Right atrium auricular region (tissue), 2 donors: ENCODE data around the gene CDK14. TPM values are rescaled to one million over a fixed set of nuclear protein-coding genes. Genes with fewer than 3 reads are reported as not detected.
"Not testable (repeated sequence)": the region's sequence is repeated elsewhere in the genome, so short reads cannot be mapped to it uniquely, and the experiment has no call there.

ENCODE experiments used
- DNase-seq: peaks from one replicate; pipeline ENCODE4 v3.0.0-alpha.2; 2019; ENCODE audit warnings: low spot score
- H3K27ac ChIP-seq, 2 donors: fragments of 200-600 bp; sonication (generic); 1 replicate in 1 of 2; 2 replicates in 1 of 2; pipeline ENCODE4 v1.5.1; 2016 to 2019
- H3K27me3 ChIP-seq, 2 donors: fragments of 200-600 bp; sonication (generic); one replicate each; pipeline versions ENCODE4 v1.5.1 to v1.6.0; 2017 to 2019
- H3K36me3 ChIP-seq: fragments of 200-600 bp; sonication (generic); one replicate; pipeline ENCODE4 v1.5.1; 2016
- H3K4me1 ChIP-seq, 2 donors: fragments of 200-600 bp; sonication (generic); one replicate each; pipeline versions ENCODE4 v1.5.1 to v1.6.0; 2017 to 2019
- H3K4me3 ChIP-seq, 2 donors: fragments of 200-600 bp; sonication (generic); 1 replicate in 1 of 2; 2 replicates in 1 of 2; pipeline ENCODE4 v1.5.1; 2017 to 2019; ENCODE audit warnings: mild to moderate bottlenecking in 1 of 2, moderate library complexity in 1 of 2
- H3K9me3 ChIP-seq, 2 donors: fragments of 200-600 bp; sonication (generic); one replicate each; pipeline ENCODE4 v1.5.1; 2019
- CTCF ChIP-seq, 2 donors: fragments of 200-600 bp; sonication (generic); IDR thresholded peaks; one replicate each; pipeline ENCODE4 v1.5.1; 2019; ENCODE audit warnings: antibody characterized with exemption in 2 of 2
- total RNA-seq, 2 donors: library from RNA; depleted of rRNA; stranded (reverse); fragments of >200 nt; gene quantifications; one replicate each; pipeline ENCODE4 v1.1.0, GENCODE V29; 2016

The CDK14 gene
- total RNA-seq, 2 donors from 2014 or later = 21.5 to 37.9 TPM

DNA sequence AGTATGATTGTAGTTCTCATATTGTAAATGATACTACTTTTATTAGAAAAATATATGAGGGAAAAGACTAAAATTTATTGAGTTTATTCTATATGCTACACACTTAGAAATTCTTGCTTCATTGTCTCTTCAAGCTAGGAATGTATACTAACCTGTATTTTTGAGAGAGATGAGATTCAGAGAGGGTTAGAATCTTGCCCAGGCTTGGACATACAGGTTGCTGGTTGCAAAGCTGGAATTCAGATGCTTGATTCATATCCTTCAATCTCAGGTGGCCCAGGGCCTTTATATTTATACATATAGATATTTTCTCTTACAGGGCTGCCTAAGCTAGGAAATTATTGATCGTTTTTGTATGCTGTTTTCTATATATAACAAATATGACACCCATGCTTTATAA is 324.2 kb downstream of the CDK14 start:
- Histone ChIP-seq H3K36me3 (no peaks in the 10 kb centered on the region), H3K27ac (no peak overlapping the region), H3K4me3 (no peak overlapping the region), H3K27me3 (no peaks in the 10 kb centered on the region), H3K9me3 (no peaks in the 10 kb centered on the region), H3K4me1 (no peaks in the 10 kb centered on the region)
- TF ChIP-seq CTCF (IDR thresholded peaks at IDR 0.05) = no peak
- DNase-seq = no peak

DNA sequence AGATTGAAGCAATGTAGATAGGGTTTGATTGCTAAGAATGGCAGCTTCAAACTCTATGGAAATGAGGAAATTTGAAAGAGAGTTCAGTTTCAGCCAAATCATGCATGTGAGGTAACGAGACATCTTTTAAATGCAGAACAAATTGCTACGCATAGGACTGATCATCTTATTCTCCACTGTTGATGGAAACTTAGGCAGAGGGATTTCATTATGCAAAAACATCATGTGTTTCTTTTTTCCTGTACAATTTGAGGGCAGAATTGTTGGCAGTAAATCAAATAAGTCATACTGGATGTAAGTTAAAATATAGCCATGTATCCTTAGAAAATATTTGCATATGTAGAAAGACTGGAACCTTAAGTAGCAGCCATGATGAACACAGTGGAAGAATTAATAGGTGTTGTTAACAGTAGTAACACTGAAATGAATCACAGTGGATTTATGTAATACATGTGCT is 327.4 kb downstream of the CDK14 start:
- no peak for DNase-seq
- Histone ChIP-seq H3K4me1 (no peaks in the 10 kb centered on the region), H3K27ac (no peak overlapping the region), H3K27me3 (no peaks in the 10 kb centered on the region), H3K9me3 (no peaks in the 10 kb centered on the region), H3K36me3 (no peaks in the 10 kb centered on the region), H3K4me3 (no peak overlapping the region)
- no peak for TF ChIP-seq CTCF (IDR thresholded peaks at IDR 0.05)

DNA sequence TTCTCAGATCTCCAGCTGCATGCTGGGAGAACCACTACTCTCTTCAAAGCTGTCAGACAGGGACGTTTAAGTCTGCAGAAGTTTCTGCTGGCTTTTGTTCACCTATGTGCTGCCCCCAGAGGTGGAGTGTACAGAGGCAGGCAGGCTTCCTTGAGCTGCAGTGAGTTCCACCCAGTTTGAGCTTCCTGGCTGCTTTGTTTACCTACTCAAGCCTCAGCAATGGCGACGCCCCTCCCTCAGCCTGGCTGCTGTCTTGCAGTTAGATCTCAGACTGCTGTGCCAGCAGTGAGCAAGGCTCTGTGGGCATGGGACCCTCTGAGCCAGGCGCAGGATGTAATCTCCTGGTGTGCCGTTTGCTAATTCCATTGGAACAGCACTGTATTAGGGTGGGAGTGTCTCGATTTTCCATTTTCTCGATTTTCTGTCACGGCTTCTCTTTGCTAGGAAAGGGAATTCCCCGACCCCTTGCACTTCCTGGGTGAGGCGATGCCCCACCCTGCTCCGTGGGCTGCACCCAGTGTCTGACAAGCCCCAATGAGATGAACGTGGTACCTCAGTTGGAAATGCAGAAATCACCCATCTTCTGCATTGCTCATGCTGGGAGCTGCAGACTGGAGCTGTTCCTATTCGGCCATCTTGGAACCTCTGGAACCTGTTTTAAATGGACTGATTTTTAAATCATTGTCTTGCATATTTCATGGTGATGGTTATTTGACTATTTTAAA is 332.7 kb downstream of the CDK14 start:
- not testable (repeated sequence) for H3K27ac ChIP-seq, H3K36me3 ChIP-seq, H3K27me3 ChIP-seq, H3K4me1 ChIP-seq, H3K9me3 ChIP-seq, H3K4me3 ChIP-seq, DNase-seq

- Histone ChIP-seq H3K9me3 (no peaks in the 10 kb centered on the region), H3K27ac (no peak overlapping the region), H3K4me3 (no peak overlapping the region), H3K36me3 (no peaks in the 10 kb centered on the region), H3K27me3 (no peaks in the 10 kb centered on the region), H3K4me1 (no peaks in the 10 kb centered on the region)
- no peak for TF ChIP-seq CTCF (IDR thresholded peaks at IDR 0.05)
- no peak for DNase-seq
Observed at GRCh38 chr7:90931986-90932916, 336.1 kb downstream of the CDK14 start.

GRCh38 chr7:90933041-90933440 is 336.9 kb downstream of the CDK14 start:
- no peaks in the 10 kb centered on the region for H3K36me3 ChIP-seq
- H3K27ac ChIP-seq = no peak overlapping the region
- no peak for DNase-seq
- H3K27me3 ChIP-seq = no peaks in the 10 kb centered on the region
- H3K4me1 ChIP-seq = no peaks in the 10 kb centered on the region
- no peak overlapping the region for H3K4me3 ChIP-seq
- no peaks in the 10 kb centered on the region for H3K9me3 ChIP-seq
- TF ChIP-seq CTCF (IDR thresholded peaks at IDR 0.05) = no peak

DNA sequence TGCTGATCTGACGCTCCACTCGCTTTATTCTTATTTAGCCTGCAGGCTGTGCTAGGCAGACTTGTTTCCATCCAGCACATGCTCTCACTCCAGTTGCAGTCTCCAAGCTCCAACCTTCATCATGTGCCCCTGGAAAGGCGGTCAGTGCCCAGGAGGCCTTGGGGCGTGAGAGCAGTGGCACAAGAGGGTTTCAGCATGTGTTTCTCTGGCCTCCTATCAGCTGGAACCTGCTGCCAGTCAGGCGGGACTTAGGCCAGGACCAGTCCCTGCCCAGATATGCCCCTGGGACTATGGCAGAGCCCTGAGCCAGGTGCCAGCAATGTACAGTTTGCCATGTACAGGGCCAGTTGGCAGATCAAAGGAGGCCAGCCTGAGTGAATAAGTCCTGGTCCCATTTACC is 337.9 kb downstream of the CDK14 start:
- Histone ChIP-seq H3K36me3 (no peaks in the 10 kb centered on the region), H3K9me3 (no peaks in the 10 kb centered on the region), H3K27ac (no peak overlapping the region), H3K4me3 (no peak overlapping the region), H3K4me1 (no peaks in the 10 kb centered on the region), H3K27me3 (no peaks in the 10 kb centered on the region)
- no peak for DNase-seq
- no peak for TF ChIP-seq CTCF (IDR thresholded peaks at IDR 0.05)
